Chondrocyte (in vitro differentiated cells): ENCODE data around the gene CLCN6. TPM values are rescaled to one million over a fixed set of nuclear protein-coding genes. Genes with fewer than 3 reads are reported as not detected.

Experiments
- DNase-seq: peaks from one replicate; pipeline ENCODE4 v3.0.0; 2021; ENCODE audit warnings: mixed read lengths, low spot score
- H3K27ac Mint-ChIP-seq: one replicate; pipeline ENCODE4 v1.8.0; 2021; ENCODE audit warnings: mild to moderate bottlenecking, moderate library complexity, mixed read lengths; ENCODE audit not compliant: unreplicated experiment
- H3K27me3 Mint-ChIP-seq: 2 replicates; pipeline ENCODE4 v1.8.0; 2021; ENCODE audit warnings: low read depth, mixed read lengths
- H3K36me3 Mint-ChIP-seq: 2 replicates; pipeline ENCODE4 v1.8.0; 2021; ENCODE audit warnings: low read depth, mixed read lengths
- H3K4me1 Mint-ChIP-seq: 2 replicates; pipeline ENCODE4 v1.8.0; 2021; ENCODE audit warnings: low read depth, mild to moderate bottlenecking, mixed read lengths
- H3K4me3 Mint-ChIP-seq: one replicate; pipeline ENCODE4 v1.8.0; 2021; ENCODE audit warnings: mild to moderate bottlenecking, moderate library complexity, mixed read lengths; ENCODE audit not compliant: unreplicated experiment
- H3K9me3 Mint-ChIP-seq: 2 replicates; pipeline ENCODE4 v1.8.0; 2021; ENCODE audit warnings: low read depth, mixed read lengths
- total RNA-seq: library from RNA; stranded (reverse); gene quantifications from 3 replicates; pipeline ENCODE4 v1.2.1, GENCODE V29; 2021
- TF ChIP-seq, protein P1 (sequence below): fragments of 200-600 bp; sonication (generic); IDR thresholded peaks from 2 replicates; pipeline ENCODE4 v1.5.0; 2021; ENCODE audit warnings: antibody characterized with exemption, mild to moderate bottlenecking, moderate library complexity

The CLCN6 gene
- total RNA-seq, 1 donor from 2014 or later: 22.2 TPM

DNA sequence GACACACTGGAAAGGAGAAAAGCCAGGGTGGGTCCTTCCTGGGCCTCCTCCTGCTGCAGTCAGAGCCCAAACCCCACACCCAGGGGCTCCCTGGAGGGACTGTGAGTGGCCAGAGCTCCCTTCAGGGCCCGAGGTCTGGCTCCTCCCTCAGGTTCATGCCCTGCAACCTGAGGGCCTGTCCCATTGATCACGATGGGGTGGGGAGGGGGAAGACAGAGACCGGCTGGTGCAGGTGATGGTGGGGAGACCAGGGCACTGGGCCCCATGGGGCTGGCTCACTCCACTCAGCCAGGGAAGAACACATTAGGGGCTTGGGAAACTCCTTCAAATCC, 82.9 kb downstream of the CLCN6 start:
- Mint-ChIP-seq H3K36me3 (no peaks in the 10 kb centered on the region), H3K27ac (no peak overlapping the region), H3K9me3 (no peaks in the 10 kb centered on the region), H3K4me3 (no peak overlapping the region), H3K4me1 (no peaks in the 10 kb centered on the region), H3K27me3 (peaks cover 20% of the 10 kb centered on the region)
- DNase-seq: no peak
- TF ChIP-seq, protein P1, sequence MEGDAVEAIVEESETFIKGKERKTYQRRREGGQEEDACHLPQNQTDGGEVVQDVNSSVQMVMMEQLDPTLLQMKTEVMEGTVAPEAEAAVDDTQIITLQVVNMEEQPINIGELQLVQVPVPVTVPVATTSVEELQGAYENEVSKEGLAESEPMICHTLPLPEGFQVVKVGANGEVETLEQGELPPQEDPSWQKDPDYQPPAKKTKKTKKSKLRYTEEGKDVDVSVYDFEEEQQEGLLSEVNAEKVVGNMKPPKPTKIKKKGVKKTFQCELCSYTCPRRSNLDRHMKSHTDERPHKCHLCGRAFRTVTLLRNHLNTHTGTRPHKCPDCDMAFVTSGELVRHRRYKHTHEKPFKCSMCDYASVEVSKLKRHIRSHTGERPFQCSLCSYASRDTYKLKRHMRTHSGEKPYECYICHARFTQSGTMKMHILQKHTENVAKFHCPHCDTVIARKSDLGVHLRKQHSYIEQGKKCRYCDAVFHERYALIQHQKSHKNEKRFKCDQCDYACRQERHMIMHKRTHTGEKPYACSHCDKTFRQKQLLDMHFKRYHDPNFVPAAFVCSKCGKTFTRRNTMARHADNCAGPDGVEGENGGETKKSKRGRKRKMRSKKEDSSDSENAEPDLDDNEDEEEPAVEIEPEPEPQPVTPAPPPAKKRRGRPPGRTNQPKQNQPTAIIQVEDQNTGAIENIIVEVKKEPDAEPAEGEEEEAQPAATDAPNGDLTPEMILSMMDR: no peak

DNA sequence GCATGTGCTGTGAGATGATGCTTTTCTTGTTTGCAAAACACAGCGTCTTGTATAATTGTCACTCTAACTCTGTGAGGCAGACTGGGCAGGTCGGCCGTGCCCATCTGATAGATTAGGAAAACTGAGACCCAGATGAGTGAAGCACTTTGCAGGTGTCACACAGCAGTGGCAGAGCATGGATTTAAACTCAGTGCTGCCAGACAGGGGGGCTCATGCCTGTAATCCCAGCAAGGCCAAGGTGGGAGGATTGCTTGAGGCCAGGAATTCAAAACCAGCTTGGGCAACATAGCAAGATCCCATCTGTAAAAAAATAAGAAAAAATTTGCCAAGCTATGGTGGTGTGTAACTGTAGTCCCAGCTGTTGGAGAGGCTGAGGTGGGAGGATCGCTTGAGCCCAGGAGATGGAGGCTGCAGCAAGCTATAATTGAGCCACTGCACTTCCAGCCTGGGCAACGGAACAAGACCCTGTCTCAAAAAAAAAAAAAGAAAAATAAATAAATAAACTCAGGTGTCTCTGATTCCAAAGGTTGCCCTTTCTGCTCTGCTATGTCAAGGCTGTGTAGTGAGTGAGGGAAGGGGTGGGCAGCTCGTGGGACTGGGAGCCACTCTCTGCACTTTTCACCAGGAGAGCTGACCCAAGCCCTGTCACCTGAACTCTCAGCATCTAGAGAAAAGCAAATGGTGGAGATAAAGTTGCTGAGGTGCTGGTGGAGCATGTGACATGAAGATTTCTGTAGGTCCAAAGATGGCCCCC, 85.6 kb downstream of the CLCN6 start:
- H3K36me3 Mint-ChIP-seq: no peaks in the 10 kb centered on the region
- H3K4me1 Mint-ChIP-seq: no peaks in the 10 kb centered on the region
- DNase-seq: no peak
- H3K27me3 Mint-ChIP-seq: peaks cover 21% of the 10 kb centered on the region
- no peak overlapping the region for H3K27ac Mint-ChIP-seq
- TF ChIP-seq, protein P1: no peak
- H3K9me3 Mint-ChIP-seq: no peaks in the 10 kb centered on the region
- H3K4me3 Mint-ChIP-seq: no peak overlapping the region

Other genes starting within 250 kb of the CLCN6 start
- gene FBXO2, start 151.8 kb upstream of the CLCN6 start, total RNA-seq: 1.2 to 1.6 TPM (median 1.2 TPM) in 3 replicates
- gene FBXO44, start 151.3 kb upstream of the CLCN6 start, total RNA-seq: 15.7 to 17.5 TPM (median 16.5 TPM) in 3 replicates
- gene FBXO6, start 142.0 kb upstream of the CLCN6 start, total RNA-seq: 8.5 to 10.1 TPM (median 9.2 TPM) in 3 replicates
- gene MAD2L2, start 125.0 kb upstream of the CLCN6 start, total RNA-seq: 31.8 to 33.6 TPM (median 32.1 TPM) in 3 replicates
- gene DRAXIN, start 114.5 kb upstream of the CLCN6 start, total RNA-seq: 0.17 to 0.29 TPM (median 0.18 TPM) in 3 replicates
- gene AGTRAP, start 70.1 kb upstream of the CLCN6 start, total RNA-seq: 19.8 to 25.5 TPM (median 23.8 TPM) in 3 replicates
- gene C1orf167, start 44.0 kb upstream of the CLCN6 start, total RNA-seq: 0.36 TPM in 1 of 3 replicates, not detected in the others
- gene MTHFR, start 227 bp upstream of the CLCN6 start, total RNA-seq: 18.2 to 23.3 TPM (median 22.3 TPM) in 3 replicates
- gene NPPA, start 41.6 kb downstream of the CLCN6 start, total RNA-seq: not detected in 3 replicates
- gene NPPB, start 52.8 kb downstream of the CLCN6 start, total RNA-seq: not detected in 3 replicates
- gene KIAA2013, start 120.2 kb downstream of the CLCN6 start, total RNA-seq: 46.3 to 51.4 TPM (median 47.6 TPM) in 3 replicates
- gene PLOD1, start 128.5 kb downstream of the CLCN6 start, total RNA-seq: 344 to 509 TPM (median 477 TPM) in 3 replicates
- 53.1 to 68.8 TPM (median 56.6 TPM) in 3 replicates for gene MFN2, start 174.3 kb downstream of the CLCN6 start, total RNA-seq
- 14.5 to 17.8 TPM (median 17.7 TPM) in 3 replicates for gene MIIP, start 213.3 kb downstream of the CLCN6 start, total RNA-seq